Erythroblast (primary cell): ENCODE measurements around the gene TTC7B.

ENCODE experiments used
- GATA1 ChIP-seq: IDR thresholded peaks from 2 replicates; pipeline ENCODE4 v1.6.1; 2011; ENCODE audit warnings: low read depth, mild to moderate bottlenecking, control low read depth, low read length, moderate library complexity
- POLR2A ChIP-seq: IDR thresholded peaks from 2 replicates; pipeline ENCODE4 v1.6.1; 2011; ENCODE audit warnings: mild to moderate bottlenecking, low read length

DNA sequence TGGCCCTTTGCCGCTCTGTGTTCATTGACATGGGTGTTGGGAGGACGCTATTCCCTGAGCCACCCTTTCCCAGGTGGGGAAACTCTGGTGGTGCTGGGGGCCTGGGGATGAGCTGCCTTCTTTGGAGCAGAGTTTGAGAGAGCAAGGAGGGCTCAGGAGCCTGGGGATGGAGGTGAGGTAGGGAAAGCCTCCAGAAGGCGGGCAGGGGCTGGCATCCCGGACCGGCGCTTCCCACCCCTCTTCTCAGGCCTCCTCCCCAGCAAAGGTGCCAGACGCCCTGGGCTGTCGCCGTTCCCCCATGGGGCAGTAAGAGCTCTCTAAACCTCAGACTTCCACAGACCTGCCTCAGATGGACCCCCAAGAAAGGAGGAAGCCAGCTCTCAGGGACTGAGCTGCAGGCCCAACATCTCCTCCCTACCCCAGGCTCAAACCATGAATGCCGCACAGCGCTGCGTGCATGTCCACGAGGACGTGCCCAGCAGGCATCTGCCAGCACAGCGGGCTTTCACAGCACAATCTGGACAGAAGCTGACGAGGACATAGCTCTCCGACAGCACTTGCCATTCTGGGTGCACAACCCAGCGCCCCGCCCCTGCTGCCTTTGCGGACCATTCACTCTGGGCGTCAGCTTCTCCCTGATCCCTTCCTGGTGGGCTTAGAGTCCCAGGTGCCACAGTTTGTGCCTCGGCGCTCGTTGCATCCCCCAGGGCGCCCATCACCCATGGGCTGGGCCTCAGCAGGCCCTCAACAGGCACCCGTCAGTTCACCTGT is 14.9 kb upstream of the TTC7B start:
- TF ChIP-seq POLR2A (no peak), GATA1 (no peak)
